ENCODE results near the gene TCF12. TPM values are rescaled to one million over a fixed set of nuclear protein-coding genes. Genes with fewer than 3 reads are reported as not detected.

The TCF12 gene
- total RNA-seq, 1 experiment from 2014 or later: 76.7 TPM

DNA sequence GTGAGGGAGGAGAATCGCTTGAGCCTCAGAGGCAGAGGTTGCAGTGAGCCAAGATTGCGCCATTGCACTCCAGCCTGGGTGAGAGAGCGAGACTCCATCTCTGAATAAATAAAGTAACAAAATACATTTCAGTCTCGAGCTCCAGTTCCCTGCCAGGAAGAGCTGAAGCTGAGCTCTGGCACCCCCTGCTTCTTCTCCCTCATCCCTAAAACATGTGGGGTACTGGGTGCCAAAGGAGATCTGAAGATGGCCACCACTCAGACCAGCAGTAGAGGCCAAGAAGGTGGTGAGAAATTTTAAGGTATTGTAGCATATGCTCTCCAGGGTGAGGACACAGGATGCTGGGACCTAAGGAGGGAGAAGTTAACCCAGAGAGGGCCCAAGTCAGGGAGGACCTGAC lies 382.9 kb downstream of the TCF12 start:
- no peak for TF ChIP-seq CTCF (conservative IDR thresholded peaks at IDR 0.05)
- H3K4me2 ChIP-seq (ENCODE audit: insufficient read depth, insufficient read length, low read length): no peak overlapping the region
- no peak overlapping the region for H4K8ac ChIP-seq (replicated peaks; ENCODE audit: insufficient read length, low read depth, low read length)
- H3K23ac ChIP-seq (ENCODE audit: insufficient read length, low read depth, low read length): no peak overlapping the region
- H3K4ac ChIP-seq (ENCODE audit: low read depth, low read length): no peak overlapping the region
- no peak overlapping the region for H3T11ph ChIP-seq (ENCODE audit: low read length)
- peaks cover 7% of the 10 kb centered on the region; the same call in 1 of the 2 replicates for H3K4me1 ChIP-seq (ENCODE audit: insufficient read depth, low read length)
- Mint-ChIP-seq H3K9me3 (no peaks in the 10 kb centered on the region; a peak in 1 of 5 replicates), H3K4me3 (no peak overlapping the region), H3K27me3 (ENCODE audit: low read depth) (peaks cover 1% of the 10 kb centered on the region), H3K4me1 (peaks cover 39 to 40% of the 10 kb centered on the region in 2 experiments), H3K27ac (no peak overlapping the region; a peak in 1 of 7 replicates), H3K36me3 (ENCODE audit: insufficient read depth in 1 of 3, low read depth in 3 of 3) (no peaks in the 10 kb centered on the region)
- no peak overlapping the region for H3K56ac ChIP-seq (ENCODE audit: insufficient read length, low read depth, low read length)
- no peaks in the 10 kb centered on the region for H3K79me1 ChIP-seq (ENCODE audit: insufficient read depth, low read depth, low read length, poor library complexity, severe bottlenecking)
- no peak overlapping the region for H2BK5ac ChIP-seq (ENCODE audit: insufficient read length, low read length)
- DNase-seq: no peak
- H2BK20ac ChIP-seq (ENCODE audit: low read depth, low read length, poor library complexity, severe bottlenecking): no peak overlapping the region
- no peak overlapping the region for H2AFZ ChIP-seq (ENCODE audit: low read length)
- WGBS (ENCODE audit: extremely low coverage, insufficient read length, low lambda C conversion rate): no CpG with 5 or more reads among the region's 4 CpGs
- no peak overlapping the region for H4K5ac ChIP-seq (ENCODE audit: insufficient read length, low read depth, low read length)
- H2BK12ac ChIP-seq (ENCODE audit: insufficient read length, low read depth, low read length): no peak overlapping the region
- no peaks in the 10 kb centered on the region for H3K27me3 ChIP-seq (ENCODE audit: insufficient read depth, low read length)
- H2AK5ac ChIP-seq (ENCODE audit: insufficient read length, low read length): no peak overlapping the region
- no peak overlapping the region for H4K91ac ChIP-seq (ENCODE audit: insufficient read length, low read depth, low read length)
- H3K9ac ChIP-seq (ENCODE audit: extremely low read depth, insufficient read length, low read length): no peak overlapping the region
- no peak overlapping the region for H3K27ac ChIP-seq (ENCODE audit: insufficient read length, low read depth, low read length)
- H2BK15ac ChIP-seq (ENCODE audit: low read depth, low read length): no peak overlapping the region
- H3K23me2 ChIP-seq (ENCODE audit: insufficient read length, low read depth, low read length, poor library complexity, severe bottlenecking): peaks cover 5% of the 10 kb centered on the region
- H3K14ac ChIP-seq (ENCODE audit: insufficient read depth, low read length): no peak overlapping the region
- no peak overlapping the region for H3K18ac ChIP-seq (ENCODE audit: insufficient read length, low read depth, low read length)
- H4K20me1 ChIP-seq (ENCODE audit: control insufficient read depth, insufficient read depth, insufficient read length): no peaks in the 10 kb centered on the region
- no peaks in the 10 kb centered on the region for H3K79me2 ChIP-seq (ENCODE audit: insufficient read depth, low read length)
- no peaks in the 10 kb centered on the region for H3K9me3 ChIP-seq (ENCODE audit: control insufficient read depth, low read depth, low read length)
- H2BK120ac ChIP-seq (ENCODE audit: low read depth, low read length, poor library complexity, severe bottlenecking): no peak overlapping the region

Data from H9 (cell line).